ENCODE measurements around the gene POLR2E.

DNA sequence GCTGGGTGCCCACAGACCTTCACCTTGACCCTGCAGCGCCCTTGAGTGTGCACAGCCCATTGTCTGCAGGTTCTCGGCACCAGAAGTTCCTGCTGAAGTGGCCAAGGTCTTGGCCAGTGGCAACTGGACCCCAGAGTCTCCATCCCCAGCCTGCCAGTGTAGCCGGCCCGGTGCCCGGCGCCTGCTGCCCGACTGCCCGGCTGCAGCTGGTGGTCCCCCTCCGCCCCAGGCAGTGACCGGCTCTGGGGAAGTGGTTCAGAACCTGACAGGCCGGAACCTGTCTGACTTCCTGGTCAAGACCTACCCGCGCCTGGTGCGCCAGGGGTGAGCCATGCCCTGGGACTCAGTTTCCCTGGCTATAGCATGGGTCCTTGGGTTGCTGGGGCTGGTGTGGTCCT is 40.1 kb downstream of the POLR2E start:
- TF ChIP-seq, protein P1, sequence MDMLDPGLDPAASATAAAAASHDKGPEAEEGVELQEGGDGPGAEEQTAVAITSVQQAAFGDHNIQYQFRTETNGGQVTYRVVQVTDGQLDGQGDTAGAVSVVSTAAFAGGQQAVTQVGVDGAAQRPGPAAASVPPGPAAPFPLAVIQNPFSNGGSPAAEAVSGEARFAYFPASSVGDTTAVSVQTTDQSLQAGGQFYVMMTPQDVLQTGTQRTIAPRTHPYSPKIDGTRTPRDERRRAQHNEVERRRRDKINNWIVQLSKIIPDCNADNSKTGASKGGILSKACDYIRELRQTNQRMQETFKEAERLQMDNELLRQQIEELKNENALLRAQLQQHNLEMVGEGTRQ (IDR thresholded peaks at IDR 0.05; ENCODE audit: borderline replicate concordance, low read depth, low read length) = no peak
- TF ChIP-seq, protein P2, sequence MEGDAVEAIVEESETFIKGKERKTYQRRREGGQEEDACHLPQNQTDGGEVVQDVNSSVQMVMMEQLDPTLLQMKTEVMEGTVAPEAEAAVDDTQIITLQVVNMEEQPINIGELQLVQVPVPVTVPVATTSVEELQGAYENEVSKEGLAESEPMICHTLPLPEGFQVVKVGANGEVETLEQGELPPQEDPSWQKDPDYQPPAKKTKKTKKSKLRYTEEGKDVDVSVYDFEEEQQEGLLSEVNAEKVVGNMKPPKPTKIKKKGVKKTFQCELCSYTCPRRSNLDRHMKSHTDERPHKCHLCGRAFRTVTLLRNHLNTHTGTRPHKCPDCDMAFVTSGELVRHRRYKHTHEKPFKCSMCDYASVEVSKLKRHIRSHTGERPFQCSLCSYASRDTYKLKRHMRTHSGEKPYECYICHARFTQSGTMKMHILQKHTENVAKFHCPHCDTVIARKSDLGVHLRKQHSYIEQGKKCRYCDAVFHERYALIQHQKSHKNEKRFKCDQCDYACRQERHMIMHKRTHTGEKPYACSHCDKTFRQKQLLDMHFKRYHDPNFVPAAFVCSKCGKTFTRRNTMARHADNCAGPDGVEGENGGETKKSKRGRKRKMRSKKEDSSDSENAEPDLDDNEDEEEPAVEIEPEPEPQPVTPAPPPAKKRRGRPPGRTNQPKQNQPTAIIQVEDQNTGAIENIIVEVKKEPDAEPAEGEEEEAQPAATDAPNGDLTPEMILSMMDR (IDR thresholded peaks at IDR 0.05) = no peak
- no peak for TF ChIP-seq EZH2phosphoT487 (IDR thresholded peaks at IDR 0.05; ENCODE audit: borderline replicate concordance, low read depth)
